Spleen (tissue), 7 donors: ENCODE data around the gene TMEM41B.

Source experiments
- CTCF ChIP-seq, 11 experiments: fragments of 200-600 bp in 7 of 11; fragments of 450-650 bp in 4 of 11; sonication (generic) in 4 of 11; IDR thresholded peaks in 8 of 11; conservative IDR thresholded peaks in 3 of 11; 1 replicate in 7 of 11; 2 replicates in 4 of 11; pipeline versions ENCODE4 v1.4.0 to v1.8.0; 2016 to 2021; ENCODE audit warnings: antibody characterized with exemption in 11 of 11, inconsistent platforms in 4 of 11, mild to moderate bottlenecking in 1 of 11
- POLR2A ChIP-seq, 3 donors: fragments of 450-650 bp; IDR thresholded peaks; one replicate each; pipeline ENCODE4 v1.5.1; 2017; ENCODE audit warnings: antibody characterized with exemption in 3 of 3, mild to moderate bottlenecking in 1 of 3
- POLR2AphosphoS5 ChIP-seq, 3 donors: sonication (generic); formaldehyde crosslinking; IDR thresholded peaks; one replicate each; pipeline ENCODE4 v1.5.1; 2017; ENCODE audit warnings: antibody characterized with exemption in 3 of 3
- donor health status: DM: no; HTN: no; CAD: no; lungs with moderate emphysema.
- donor health status: DM: no; HTN: no; CAD: no.
- donor health status: DM: no; HTN: no; CAD: no.

- TF ChIP-seq POLR2A (IDR thresholded peaks at IDR 0.05), result no peak
- TF ChIP-seq CTCF (IDR thresholded peaks at IDR 0.05 in 8 of 11, conservative IDR thresholded peaks at IDR 0.05 in 3 of 11), result no peak
- no peak for TF ChIP-seq POLR2AphosphoS5 (IDR thresholded peaks at IDR 0.05)
Measured at GRCh38 chr11:9247863-9248262, 66.5 kb downstream of the TMEM41B start.
